ENCODE results near the gene DNAJC18.
"Not testable (repeated sequence)": the region's sequence is repeated elsewhere in the genome, so short reads cannot be mapped to it uniquely, and the experiment has no call there.

The DNAJC18 gene

DNA sequence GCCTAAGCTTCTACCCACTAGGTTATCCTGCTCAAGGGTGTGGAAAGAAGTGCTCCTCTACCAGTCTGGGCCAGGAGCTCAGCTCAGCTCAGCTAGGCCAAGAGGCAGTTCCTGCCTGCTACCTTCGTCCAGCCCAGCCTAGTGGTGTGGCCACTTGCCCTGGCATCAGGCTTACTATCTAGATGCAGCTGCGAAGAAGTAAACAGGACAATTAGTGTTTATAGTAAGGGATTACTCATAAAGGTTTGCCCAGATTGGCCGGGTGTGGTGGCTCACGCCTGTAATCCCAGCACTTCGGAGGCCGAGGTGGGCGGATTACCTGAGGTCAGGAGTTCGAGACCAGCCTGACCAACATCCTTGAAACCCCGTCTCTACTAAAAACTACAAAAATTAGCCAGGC lies 22.7 kb downstream of the DNAJC18 start:
- Histone ChIP-seq H3K4me3 (ENCODE audit: low read length) (no peak overlapping the region), H3K4me1 (ENCODE audit: control insufficient read depth, insufficient read depth, low read length) (peaks cover 4% of the 10 kb centered on the region), H3K9me3 (ENCODE audit: control insufficient read depth, low read length) (no peaks in the 10 kb centered on the region), H3K27me3 (ENCODE audit: control insufficient read depth, insufficient read depth, low read length) (no peaks in the 10 kb centered on the region), H3K9ac (ENCODE audit: low read length) (no peak overlapping the region), H3K36me3 (ENCODE audit: control insufficient read depth, insufficient read depth, low read length) (no peaks in the 10 kb centered on the region)

DNA sequence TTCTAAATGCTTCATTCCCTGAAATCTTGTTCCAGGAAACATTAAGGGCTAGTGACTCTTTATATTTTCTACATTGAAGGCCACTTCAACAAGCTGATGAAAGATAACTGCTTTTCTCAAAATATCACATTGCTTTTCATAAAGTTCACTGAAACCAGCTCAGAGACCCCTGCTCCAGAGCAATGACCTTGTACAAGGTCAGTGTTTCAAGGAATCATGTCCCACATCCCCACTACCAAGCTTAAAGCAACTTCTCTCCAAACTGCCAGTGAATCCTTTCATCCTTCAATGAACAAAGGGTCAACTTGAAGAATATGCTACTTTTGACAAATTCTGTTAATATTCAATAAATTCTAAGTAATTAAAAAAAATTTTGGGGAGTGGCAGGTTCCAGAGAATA lies 23.5 kb downstream of the DNAJC18 start:
- Histone ChIP-seq H3K9ac (ENCODE audit: low read length) (no peak overlapping the region), H3K4me1 (ENCODE audit: control insufficient read depth, insufficient read depth, low read length) (peaks cover 4% of the 10 kb centered on the region), H3K4me3 (ENCODE audit: low read length) (no peak overlapping the region), H3K9me3 (ENCODE audit: control insufficient read depth, low read length) (no peaks in the 10 kb centered on the region), H3K36me3 (ENCODE audit: control insufficient read depth, insufficient read depth, low read length) (no peaks in the 10 kb centered on the region), H3K27me3 (ENCODE audit: control insufficient read depth, insufficient read depth, low read length) (no peaks in the 10 kb centered on the region)

DNA sequence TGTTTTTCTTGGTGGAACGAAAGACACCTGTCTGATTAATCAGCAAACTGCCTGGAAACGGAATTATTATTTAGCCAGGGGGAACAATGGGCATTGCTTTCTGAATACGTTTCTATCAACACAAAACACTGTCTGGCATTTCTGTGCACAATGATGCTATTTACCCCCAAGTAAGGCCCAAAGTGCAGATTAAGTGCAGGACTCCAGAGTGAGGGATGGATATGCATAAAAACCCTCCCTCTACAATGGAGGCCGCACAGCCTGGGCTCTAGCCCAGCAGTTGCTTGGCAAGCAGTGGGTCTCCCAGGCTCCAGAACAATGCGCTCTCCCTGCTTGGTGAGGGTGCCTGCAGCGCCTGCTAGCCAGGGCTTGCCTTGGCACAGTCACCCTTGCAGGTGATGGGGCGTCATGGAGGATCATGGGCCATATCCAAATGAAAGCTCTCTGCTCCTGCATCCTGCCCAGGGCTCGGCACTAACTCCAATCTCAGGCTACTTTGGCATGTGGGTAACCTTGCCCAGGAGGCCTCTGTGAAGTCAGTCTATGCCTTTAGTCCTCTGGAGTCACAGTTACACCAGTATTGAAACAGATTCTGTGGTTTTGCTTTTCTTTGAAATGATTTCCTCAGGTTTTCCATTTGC lies 24.0 kb downstream of the DNAJC18 start:
- Histone ChIP-seq H3K9ac (ENCODE audit: low read length) (no peak overlapping the region), H3K27me3 (ENCODE audit: control insufficient read depth, insufficient read depth, low read length) (no peaks in the 10 kb centered on the region), H3K4me3 (ENCODE audit: low read length) (no peak overlapping the region), H3K36me3 (ENCODE audit: control insufficient read depth, insufficient read depth, low read length) (no peaks in the 10 kb centered on the region), H3K4me1 (ENCODE audit: control insufficient read depth, insufficient read depth, low read length) (peaks cover 4% of the 10 kb centered on the region), H3K9me3 (ENCODE audit: control insufficient read depth, low read length) (no peaks in the 10 kb centered on the region)

DNA sequence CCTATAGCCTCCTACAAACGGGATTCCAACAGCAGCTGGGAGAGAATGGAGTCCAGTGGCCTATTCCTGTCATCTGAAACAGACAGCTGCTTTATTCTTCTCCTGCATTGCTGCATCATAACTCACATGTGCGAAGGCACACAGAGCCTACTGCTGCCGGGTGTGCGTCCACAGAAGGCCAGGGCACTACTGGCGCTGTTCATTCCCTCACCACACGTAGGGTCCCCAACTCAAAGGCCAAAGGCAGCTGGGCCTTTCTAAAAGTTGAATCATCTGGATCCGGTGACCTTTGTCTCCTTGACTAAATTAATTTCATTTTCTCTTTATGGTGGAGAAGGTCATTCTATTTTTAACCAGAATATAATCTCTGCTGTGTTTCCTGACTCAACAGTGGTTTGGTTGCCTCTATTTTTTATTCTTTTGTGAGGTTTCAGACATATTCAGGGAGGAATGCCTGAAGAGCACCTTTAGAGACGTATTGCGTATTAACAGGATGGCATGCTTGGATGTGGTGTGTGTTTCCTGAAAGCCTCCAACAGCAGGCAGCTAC lies 24.7 kb downstream of the DNAJC18 start:
- H3K9me3 ChIP-seq (ENCODE audit: control insufficient read depth, low read length): no peaks in the 10 kb centered on the region
- no peak overlapping the region for H3K4me3 ChIP-seq (ENCODE audit: low read length)
- H3K36me3 ChIP-seq (ENCODE audit: control insufficient read depth, insufficient read depth, low read length): no peaks in the 10 kb centered on the region
- H3K27me3 ChIP-seq (ENCODE audit: control insufficient read depth, insufficient read depth, low read length): no peaks in the 10 kb centered on the region
- H3K9ac ChIP-seq (ENCODE audit: low read length): no peak overlapping the region
- H3K4me1 ChIP-seq (ENCODE audit: control insufficient read depth, insufficient read depth, low read length): peaks cover 2% of the 10 kb centered on the region

DNA sequence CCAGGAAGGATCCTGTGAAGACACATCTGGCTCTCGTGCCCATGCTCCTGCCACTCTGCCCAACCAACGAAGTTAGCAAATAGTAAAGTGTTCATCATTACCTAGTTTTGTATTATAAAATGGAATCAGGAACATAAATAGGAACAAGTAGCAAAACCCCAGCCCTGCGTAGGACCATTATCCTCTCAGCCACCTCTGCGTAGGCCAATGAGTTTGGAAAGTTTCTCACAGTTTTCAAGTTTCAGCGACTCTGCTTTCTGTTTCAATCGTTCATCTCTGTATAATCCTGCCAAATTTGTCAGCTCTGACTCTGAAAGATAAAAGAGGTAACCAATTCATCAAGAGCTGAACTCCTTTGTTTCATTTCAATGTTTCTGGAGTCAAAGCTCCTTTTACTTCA lies 25.4 kb downstream of the DNAJC18 start:
- Histone ChIP-seq H3K4me3 (ENCODE audit: low read length) (no peak overlapping the region), H3K36me3 (ENCODE audit: control insufficient read depth, insufficient read depth, low read length) (no peaks in the 10 kb centered on the region), H3K9ac (ENCODE audit: low read length) (no peak overlapping the region), H3K9me3 (ENCODE audit: control insufficient read depth, low read length) (no peaks in the 10 kb centered on the region), H3K4me1 (ENCODE audit: control insufficient read depth, insufficient read depth, low read length) (no peaks in the 10 kb centered on the region), H3K27me3 (ENCODE audit: control insufficient read depth, insufficient read depth, low read length) (no peaks in the 10 kb centered on the region)

DNA sequence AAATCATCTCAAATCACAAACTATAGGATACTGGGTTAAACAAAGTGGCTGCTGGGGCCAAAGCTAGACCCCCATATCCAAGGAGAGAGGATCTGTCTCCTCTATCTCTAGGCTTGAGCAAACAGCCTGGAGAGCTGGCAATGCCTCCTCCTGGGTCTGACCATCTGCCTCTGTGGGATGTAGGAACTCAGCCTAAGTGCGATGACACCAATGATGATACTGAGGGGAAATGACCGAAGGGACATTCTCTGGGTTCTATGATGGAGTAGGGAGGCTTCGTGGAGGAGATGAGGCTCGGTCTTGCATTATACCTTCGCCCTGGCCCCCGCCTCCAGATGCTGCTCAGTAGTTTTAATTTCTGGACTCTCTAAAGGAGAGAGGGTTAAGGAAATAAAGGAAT lies 26.2 kb downstream of the DNAJC18 start:
- Histone ChIP-seq H3K9me3 (ENCODE audit: control insufficient read depth, low read length) (no peaks in the 10 kb centered on the region), H3K4me1 (ENCODE audit: control insufficient read depth, insufficient read depth, low read length) (no peaks in the 10 kb centered on the region), H3K9ac (ENCODE audit: low read length) (no peak overlapping the region)

DNA sequence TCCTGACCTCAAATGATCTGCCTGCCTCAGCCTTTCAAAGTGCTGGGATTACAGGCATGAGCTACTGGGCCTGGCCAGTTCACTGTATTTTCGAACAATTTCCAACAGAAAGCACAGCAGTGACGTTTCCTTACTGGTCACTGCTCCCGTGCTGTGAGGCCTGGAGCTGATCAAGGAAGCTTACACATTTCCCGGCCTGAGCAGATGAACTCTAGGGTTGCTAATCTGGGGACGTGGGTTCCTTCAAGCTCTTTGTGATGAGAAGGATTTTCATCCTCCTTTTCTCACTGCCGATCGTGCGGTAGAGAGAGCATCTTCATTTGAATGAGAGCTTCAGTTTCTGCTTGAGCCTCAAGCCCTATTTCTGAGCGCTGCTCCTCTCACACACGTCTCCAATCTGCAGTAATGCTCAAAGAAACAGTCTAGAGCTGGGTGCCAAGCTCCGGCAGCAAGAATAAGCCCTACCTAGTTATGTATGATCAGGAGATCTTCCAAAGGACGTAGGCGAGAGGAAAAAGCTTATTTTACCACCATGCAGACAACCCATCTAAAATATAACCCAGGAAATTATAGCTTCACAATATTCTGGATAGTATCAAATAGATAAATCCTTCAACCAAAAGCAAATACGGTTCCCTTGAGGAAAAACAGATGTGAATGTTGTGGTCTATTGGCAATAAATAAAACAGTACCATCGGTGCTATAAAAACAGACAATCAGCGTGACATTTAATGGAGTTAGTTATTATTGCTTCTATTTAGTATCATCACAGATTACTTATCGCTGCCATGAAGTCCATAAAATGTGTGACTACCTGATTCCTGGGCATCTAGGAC lies 28.1 kb downstream of the DNAJC18 start:
- no peak overlapping the region for H3K4me3 ChIP-seq (ENCODE audit: low read length)
- no peaks in the 10 kb centered on the region for H3K4me1 ChIP-seq (ENCODE audit: control insufficient read depth, insufficient read depth, low read length)
- H3K36me3 ChIP-seq (ENCODE audit: control insufficient read depth, insufficient read depth, low read length): no peaks in the 10 kb centered on the region
- no peaks in the 10 kb centered on the region for H3K27me3 ChIP-seq (ENCODE audit: control insufficient read depth, insufficient read depth, low read length)
- H3K9me3 ChIP-seq (ENCODE audit: control insufficient read depth, low read length): no peaks in the 10 kb centered on the region
- no peak overlapping the region for H3K9ac ChIP-seq (ENCODE audit: low read length)

More for the DNA sequence above, 26.2 kb downstream of the DNAJC18 start:
- Histone ChIP-seq H3K27me3 (ENCODE audit: control insufficient read depth, insufficient read depth, low read length) (no peaks in the 10 kb centered on the region), H3K4me3 (ENCODE audit: low read length) (no peak overlapping the region), H3K36me3 (ENCODE audit: control insufficient read depth, insufficient read depth, low read length) (no peaks in the 10 kb centered on the region)

DNA sequence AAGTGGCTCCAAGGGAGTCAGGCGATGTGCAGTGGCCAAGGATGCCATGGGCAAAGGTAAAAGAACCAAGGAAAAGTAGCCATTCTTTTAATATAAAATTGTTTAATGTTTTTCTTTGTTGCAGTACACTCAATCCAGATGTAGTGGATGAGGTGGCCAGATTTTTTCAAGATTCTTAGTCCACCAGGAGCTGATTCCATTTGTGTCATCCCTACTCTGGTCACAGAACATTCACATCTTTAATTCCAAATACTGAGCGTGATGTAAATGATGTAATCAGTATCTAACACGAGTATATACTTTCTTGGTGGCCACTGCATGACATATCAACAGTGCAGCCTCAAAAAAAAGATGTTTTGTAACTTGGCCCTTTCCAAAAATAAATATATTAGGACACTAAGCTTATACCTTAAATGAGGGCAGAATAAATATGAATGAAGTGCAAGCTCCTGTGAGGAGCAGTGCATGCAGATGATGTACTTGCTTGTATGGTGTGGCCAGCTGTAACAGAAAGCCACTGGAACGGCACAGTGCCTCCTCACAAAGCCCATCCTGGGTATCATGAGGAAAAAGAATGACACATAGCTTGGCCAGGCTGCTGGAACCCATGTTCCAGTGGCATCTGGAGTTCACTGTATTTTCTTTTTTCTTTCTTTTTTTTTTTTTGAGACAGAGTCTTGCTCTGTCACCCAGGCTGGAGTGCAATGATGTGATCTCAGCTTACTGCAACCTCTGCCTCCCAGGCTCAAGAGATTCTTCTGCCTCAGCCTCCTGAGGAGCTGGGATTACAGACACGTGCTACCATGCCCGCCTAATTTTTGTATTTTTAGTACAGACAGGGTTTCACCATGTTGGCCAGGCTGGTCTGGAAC lies 29.0 kb downstream of the DNAJC18 start:
- H3K9ac ChIP-seq (ENCODE audit: low read length): no peak overlapping the region
- no peaks in the 10 kb centered on the region for H3K36me3 ChIP-seq (ENCODE audit: control insufficient read depth, insufficient read depth, low read length)
- H3K4me1 ChIP-seq (ENCODE audit: control insufficient read depth, insufficient read depth, low read length): no peaks in the 10 kb centered on the region
- H3K27me3 ChIP-seq (ENCODE audit: control insufficient read depth, insufficient read depth, low read length): no peaks in the 10 kb centered on the region
- no peaks in the 10 kb centered on the region for H3K9me3 ChIP-seq (ENCODE audit: control insufficient read depth, low read length)
- H3K4me3 ChIP-seq (ENCODE audit: low read length): no peak overlapping the region

DNA sequence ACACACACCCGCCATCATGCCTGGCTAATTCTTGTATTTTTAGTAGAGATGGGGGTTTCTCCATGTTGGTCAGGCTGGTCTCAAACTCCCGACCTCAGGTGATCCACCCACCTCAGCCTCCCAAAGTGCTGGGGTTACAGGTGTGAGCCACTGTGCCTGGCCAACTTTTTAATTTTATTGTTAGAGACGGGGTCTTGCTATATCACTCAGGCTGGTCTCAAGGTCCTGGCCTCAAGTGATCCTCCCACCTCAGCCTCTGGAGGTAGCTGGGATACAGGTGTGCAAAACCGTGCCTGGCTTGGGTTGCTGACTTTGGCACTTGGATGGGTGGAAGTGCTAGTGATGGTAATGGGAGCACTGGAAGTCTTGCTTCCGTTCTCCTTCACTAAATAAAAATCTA lies 30.2 kb downstream of the DNAJC18 start:
- H3K4me3 ChIP-seq (ENCODE audit: low read length); H3K4me1 ChIP-seq (ENCODE audit: control insufficient read depth, insufficient read depth, low read length); H3K9ac ChIP-seq (ENCODE audit: low read length); H3K27me3 ChIP-seq (ENCODE audit: control insufficient read depth, insufficient read depth, low read length); H3K9me3 ChIP-seq (ENCODE audit: control insufficient read depth, low read length); H3K36me3 ChIP-seq (ENCODE audit: control insufficient read depth, insufficient read depth, low read length): not testable (repeated sequence)

DNA sequence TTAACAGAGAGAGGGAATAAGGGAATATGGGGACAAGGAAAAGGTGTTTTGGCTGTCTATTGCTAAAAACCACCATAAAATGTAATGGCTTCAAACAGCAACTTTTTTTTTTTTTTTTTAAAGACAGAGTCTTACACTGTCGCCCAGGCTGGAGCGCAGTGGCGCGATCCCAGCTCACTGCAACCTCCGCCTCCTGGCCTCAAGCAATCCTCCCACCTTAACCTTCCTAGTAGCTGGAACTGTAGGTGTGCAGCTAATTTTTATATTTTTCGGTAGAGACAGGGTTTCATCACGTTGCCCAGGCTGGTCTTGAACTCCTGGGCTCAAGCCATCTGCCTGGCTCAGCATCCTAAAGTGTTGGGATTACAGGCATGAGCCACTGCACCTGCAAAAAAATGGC lies 31.1 kb downstream of the DNAJC18 start:
- Histone ChIP-seq H3K36me3 (ENCODE audit: control insufficient read depth, insufficient read depth, low read length) (no peaks in the 10 kb centered on the region), H3K9ac (ENCODE audit: low read length) (no peak overlapping the region), H3K27me3 (ENCODE audit: control insufficient read depth, insufficient read depth, low read length) (no peaks in the 10 kb centered on the region), H3K4me3 (ENCODE audit: low read length) (no peak overlapping the region), H3K4me1 (ENCODE audit: control insufficient read depth, insufficient read depth, low read length) (peaks cover 9% of the 10 kb centered on the region), H3K9me3 (ENCODE audit: control insufficient read depth, low read length) (no peaks in the 10 kb centered on the region)

DNA sequence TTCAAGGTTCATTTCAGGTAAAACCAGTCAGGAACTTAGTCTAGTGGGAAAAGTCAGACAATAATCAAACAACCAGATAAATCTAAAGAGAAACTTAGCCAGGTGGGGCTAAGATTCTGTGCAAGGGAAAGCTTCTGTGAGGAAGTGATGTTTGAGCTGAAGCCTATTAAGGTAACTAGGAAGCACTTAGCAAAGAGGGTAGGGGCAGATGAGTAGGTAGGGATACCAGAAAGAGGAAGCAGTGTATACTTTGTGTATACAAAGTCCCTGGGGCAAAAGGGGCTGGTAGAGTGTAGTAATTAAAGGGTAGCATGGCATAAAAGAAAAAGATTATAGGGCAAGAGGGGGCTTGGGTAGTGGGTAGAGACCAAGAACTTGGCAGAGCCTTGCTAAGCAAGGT lies 31.8 kb downstream of the DNAJC18 start:
- Histone ChIP-seq H3K36me3 (ENCODE audit: control insufficient read depth, insufficient read depth, low read length) (no peaks in the 10 kb centered on the region), H3K27me3 (ENCODE audit: control insufficient read depth, insufficient read depth, low read length) (no peaks in the 10 kb centered on the region), H3K9me3 (ENCODE audit: control insufficient read depth, low read length) (no peaks in the 10 kb centered on the region), H3K4me1 (ENCODE audit: control insufficient read depth, insufficient read depth, low read length) (peaks cover 14% of the 10 kb centered on the region), H3K4me3 (ENCODE audit: low read length) (no peak overlapping the region), H3K9ac (ENCODE audit: low read length) (no peak overlapping the region)

DNA sequence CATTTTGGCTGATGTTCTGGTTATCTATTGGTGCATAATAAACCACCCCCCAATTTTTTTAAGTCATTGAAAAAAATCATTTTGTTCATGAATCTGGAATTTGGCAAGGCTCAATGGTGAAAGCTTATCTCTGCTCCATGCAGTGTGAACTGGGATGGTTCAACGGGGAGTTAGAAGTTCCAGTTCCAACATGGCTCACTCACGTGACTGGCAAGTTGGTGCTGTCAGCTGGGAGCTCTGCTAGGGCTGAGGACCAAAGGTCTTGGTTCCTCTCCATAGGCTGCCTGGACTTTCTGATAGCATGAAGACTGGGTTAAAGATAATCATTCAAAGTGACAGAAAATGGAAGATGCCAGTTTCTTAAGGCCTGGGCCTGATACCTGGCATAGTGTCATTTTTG lies 32.4 kb downstream of the DNAJC18 start:
- H3K4me3 ChIP-seq (ENCODE audit: low read length): no peak overlapping the region
- H3K27me3 ChIP-seq (ENCODE audit: control insufficient read depth, insufficient read depth, low read length): no peaks in the 10 kb centered on the region
- peaks cover 14% of the 10 kb centered on the region for H3K4me1 ChIP-seq (ENCODE audit: control insufficient read depth, insufficient read depth, low read length)

More for the DNA sequence above, 32.4 kb downstream of the DNAJC18 start:
- Histone ChIP-seq H3K9ac (ENCODE audit: low read length) (no peak overlapping the region), H3K36me3 (ENCODE audit: control insufficient read depth, insufficient read depth, low read length) (no peaks in the 10 kb centered on the region), H3K9me3 (ENCODE audit: control insufficient read depth, low read length) (no peaks in the 10 kb centered on the region)

Measured in mucosa of stomach (tissue), 1 donor.